PC-9 (cell line): Measurements from ENCODE around the gene DNTT.

Experiments
- CTCF ChIP-seq: fragments of 200-600 bp; sonication (generic); conservative IDR thresholded peaks from 2 replicates; pipeline ENCODE4 v1.6.1; 2017; ENCODE audit warnings: mixed run types, antibody characterized with exemption, mild to moderate bottlenecking, moderate library complexity
- EZH2 ChIP-seq: fragments of 200-600 bp; sonication (generic); IDR thresholded peaks from 2 replicates; pipeline ENCODE4 v1.8.0; 2017; ENCODE audit warnings: antibody characterized with exemption, low read depth

DNA sequence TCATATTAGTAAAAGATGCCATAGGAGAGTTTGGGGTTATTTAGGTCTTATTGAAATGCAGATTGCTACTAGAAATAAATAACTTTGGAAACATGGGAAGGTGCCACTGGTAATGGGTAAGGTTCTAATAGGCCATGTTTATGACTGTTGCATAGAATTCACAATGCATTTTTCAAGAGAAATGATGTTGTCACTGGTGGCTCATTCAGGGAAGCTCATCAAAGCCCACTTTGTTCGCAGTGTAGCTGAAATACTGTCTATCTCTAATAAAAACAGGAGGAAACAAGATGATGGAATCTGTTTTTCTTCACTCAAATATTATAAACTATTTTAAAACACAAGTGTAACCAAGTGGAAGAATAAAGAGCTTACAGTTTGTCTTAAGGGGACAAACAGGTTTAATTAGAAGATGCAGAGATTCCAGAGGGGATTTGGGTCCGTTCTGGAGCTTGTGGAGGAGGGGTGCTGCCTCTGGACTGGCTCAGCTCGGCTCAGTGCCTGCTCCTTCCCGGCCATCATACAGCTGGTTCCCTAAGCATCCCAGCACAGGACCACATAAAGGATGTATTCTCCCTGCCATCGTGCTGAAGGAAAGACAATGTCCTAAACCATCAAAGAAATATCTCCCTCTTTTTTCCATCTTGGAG, 34.2 kb downstream of the DNTT start:
- TF ChIP-seq CTCF, result no peak
- TF ChIP-seq EZH2, result no peak
